ENCODE measurements around the gene ANKRD9.

The ANKRD9 gene

GRCh38 chr14:102544747-102545460 lies 35.3 kb upstream of the ANKRD9 start:
- TF ChIP-seq EP300 (IDR thresholded peaks at IDR 0.05; ENCODE audit: borderline replicate concordance) (no peak), ZBTB7A (IDR thresholded peaks at IDR 0.05; ENCODE audit: low read depth) (peak; percentile 70)

- TF ChIP-seq MAX (IDR thresholded peaks at IDR 0.05) (no peak), TAF1 (IDR thresholded peaks at IDR 0.05; ENCODE audit: low read depth) (no peak), RAD21 (IDR thresholded peaks at IDR 0.05; ENCODE audit: low read depth) (no peak), USF1 (IDR thresholded peaks at IDR 0.05) (no peak), YY1 (IDR thresholded peaks at IDR 0.05; ENCODE audit: low read depth) (no peak), ZBTB7A (IDR thresholded peaks at IDR 0.05; ENCODE audit: low read depth) (no peak; the same call in 1 of the 2 replicates), CREB1 (IDR thresholded peaks at IDR 0.05; ENCODE audit: low read depth) (no peak), EGR1 (IDR thresholded peaks at IDR 0.05) (no peak)
Measured at GRCh38 chr14:102544046-102544746, 34.6 kb upstream of the ANKRD9 start.

- TF ChIP-seq TAF1 (IDR thresholded peaks at IDR 0.05; ENCODE audit: low read depth) (no peak), CREB1 (IDR thresholded peaks at IDR 0.05; ENCODE audit: low read depth) (no peak), MAX (IDR thresholded peaks at IDR 0.05) (no peak), YY1 (IDR thresholded peaks at IDR 0.05; ENCODE audit: low read depth) (no peak), USF1 (IDR thresholded peaks at IDR 0.05) (no peak), ZBTB7A (IDR thresholded peaks at IDR 0.05; ENCODE audit: low read depth) (no peak), EP300 (IDR thresholded peaks at IDR 0.05; ENCODE audit: borderline replicate concordance) (no peak), EGR1 (IDR thresholded peaks at IDR 0.05) (no peak), TCF12 (IDR thresholded peaks at IDR 0.05; ENCODE audit: low read depth) (no peak), FOXM1 (IDR thresholded peaks at IDR 0.05; ENCODE audit: borderline replicate concordance, low read depth) (no peak), NFIC (IDR thresholded peaks at IDR 0.05) (no peak), REST (IDR thresholded peaks at IDR 0.05; ENCODE audit: low read depth) (no peak), RAD21 (IDR thresholded peaks at IDR 0.05; ENCODE audit: low read depth) (no peak), CEBPB (IDR thresholded peaks at IDR 0.05) (no peak), TEAD4 (IDR thresholded peaks at IDR 0.05) (no peak)
Measured at GRCh38 chr14:102541771-102542170, 32.2 kb upstream of the ANKRD9 start.

- TF ChIP-seq RAD21 (IDR thresholded peaks at IDR 0.05; ENCODE audit: low read depth), result no peak
- TF ChIP-seq TEAD4 (IDR thresholded peaks at IDR 0.05), result no peak
- TF ChIP-seq CREB1 (IDR thresholded peaks at IDR 0.05; ENCODE audit: low read depth), result no peak
- TF ChIP-seq EGR1 (IDR thresholded peaks at IDR 0.05), result no peak
- TF ChIP-seq ZBTB7A (IDR thresholded peaks at IDR 0.05; ENCODE audit: low read depth), result no peak
- TF ChIP-seq TCF12 (IDR thresholded peaks at IDR 0.05; ENCODE audit: low read depth), result no peak
Measured at GRCh38 chr14:102540315-102541028, 30.9 kb upstream of the ANKRD9 start.

- TF ChIP-seq EP300 (IDR thresholded peaks at IDR 0.05; ENCODE audit: borderline replicate concordance) (no peak), EGR1 (IDR thresholded peaks at IDR 0.05) (peak; percentile 27; the same call in 1 of the 2 replicates)
Measured at GRCh38 chr14:102539544-102540314, 30.2 kb upstream of the ANKRD9 start.

- TF ChIP-seq NFIC (IDR thresholded peaks at IDR 0.05) (no peak), CEBPB (IDR thresholded peaks at IDR 0.05) (no peak), EP300 (IDR thresholded peaks at IDR 0.05; ENCODE audit: borderline replicate concordance) (no peak), USF1 (IDR thresholded peaks at IDR 0.05) (no peak), TEAD4 (IDR thresholded peaks at IDR 0.05) (no peak), FOXM1 (IDR thresholded peaks at IDR 0.05; ENCODE audit: borderline replicate concordance, low read depth) (no peak)
Measured at GRCh38 chr14:102538602-102539543, 29.3 kb upstream of the ANKRD9 start.

Measured in Ishikawa (cell line).